HepG2 (cell line): ENCODE data around the gene SDR42E2. TPM values are rescaled to one million over a fixed set of nuclear protein-coding genes. Genes with fewer than 3 reads are reported as not detected.

Source experiments
- ATF2 ChIP-seq: sonication (generic); formaldehyde crosslinking; IDR thresholded peaks from 2 replicates; pipeline ENCODE4 v1.4.0; 2020; ENCODE audit warnings: missing genetic modification reagents
- ATF7 ChIP-seq, 2 experiments: fragments of 450-650 bp in 1 of 2; sonication (generic) in 1 of 2; formaldehyde crosslinking in 1 of 2; IDR thresholded peaks; 2 replicates each; pipeline versions ENCODE4 v1.4.0 to v1.6.1; 2016 to 2020; ENCODE audit warnings: antibody characterized with exemption in 1 of 2, mild to moderate bottlenecking in 1 of 2, missing genetic modification reagents in 1 of 2
- CERS6 ChIP-seq: sonication (generic); formaldehyde crosslinking; IDR thresholded peaks from 2 replicates; pipeline ENCODE4 v1.5.0; 2020; ENCODE audit warnings: missing genetic modification reagents
- FIP1L1 ChIP-seq: fragments of 200-400 bp; formaldehyde crosslinking; IDR thresholded peaks from 2 replicates; pipeline ENCODE4 v1.6.1; 2018; ENCODE audit warnings: low read depth, mild to moderate bottlenecking, low read length, moderate library complexity, borderline replicate concordance; ENCODE audit not compliant: insufficient read depth
- IKZF4 ChIP-seq: sonication (generic); formaldehyde crosslinking; IDR thresholded peaks from 2 replicates; pipeline ENCODE4 v1.5.1; 2020; ENCODE audit warnings: borderline replicate concordance, mild to moderate bottlenecking, low read depth, missing genetic modification reagents; ENCODE audit errors: not compliant biosample characterization
- KLF6 ChIP-seq: IDR thresholded peaks from 2 replicates; pipeline ENCODE4 v1.8.0; 2016; ENCODE audit warnings: missing biosample characterization, missing genetic modification reagents
- MXD4 ChIP-seq: IDR thresholded peaks from 2 replicates; pipeline ENCODE4 v1.6.1; 2016; ENCODE audit warnings: mild to moderate bottlenecking, missing biosample characterization, missing genetic modification reagents
- NAIF1 ChIP-seq: sonication (generic); formaldehyde crosslinking; IDR thresholded peaks from 2 replicates; pipeline ENCODE4 v1.5.0; 2020; ENCODE audit warnings: mild to moderate bottlenecking, missing genetic modification reagents, borderline replicate concordance
- NCOR1 ChIP-seq: fragments of 200-600 bp; sonication (generic); IDR thresholded peaks from 2 replicates; pipeline ENCODE4 v1.7.0; 2017; ENCODE audit warnings: antibody characterized with exemption, low read length, borderline replicate concordance
- NFYB ChIP-seq: sonication (generic); formaldehyde crosslinking; IDR thresholded peaks from 2 replicates; pipeline ENCODE4 v1.4.0; 2020; ENCODE audit warnings: missing genetic modification reagents
- POGZ ChIP-seq: sonication (generic); formaldehyde crosslinking; IDR thresholded peaks from 2 replicates; pipeline ENCODE4 v1.4.0; 2020; ENCODE audit warnings: mild to moderate bottlenecking, missing genetic modification reagents
- RFX1 ChIP-seq: fragments of 450-650 bp; IDR thresholded peaks from 2 replicates; pipeline ENCODE4 v1.6.1; 2017
- TEAD3 ChIP-seq: optimal IDR thresholded peaks from 2 replicates; pipeline ENCODE3; 2016; ENCODE audit warnings: borderline replicate concordance
- USF2 ChIP-seq, 2 experiments: sonication (generic) in 1 of 2; formaldehyde crosslinking in 1 of 2; IDR thresholded peaks; 2 replicates each; pipeline versions ENCODE4 v1.5.1 to v1.6.1; 2011 to 2020; ENCODE audit warnings: borderline replicate concordance in 1 of 2, low read depth in 1 of 2, low read length in 1 of 2, mild to moderate bottlenecking in 1 of 2, missing genetic modification reagents in 1 of 2, moderate library complexity in 1 of 2
- XBP1 ChIP-seq: sonication (generic); formaldehyde crosslinking; IDR thresholded peaks from 2 replicates; pipeline ENCODE4 v1.5.0; 2020; ENCODE audit warnings: missing genetic modification reagents
- ZNF143 ChIP-seq: sonication (generic); formaldehyde crosslinking; IDR thresholded peaks from 2 replicates; pipeline ENCODE4 v1.4.0; 2020; ENCODE audit warnings: missing genetic modification reagents
- polyA plus RNA-seq, 8 experiments: library from polyadenylated mRNA; depleted of rRNA in 3 of 8; stranded (reverse) in 7 of 8; unstranded in 1 of 8; fragments of >200 nt; fragmentation: Illumina TruSeq in 4 of 8; extraction: Trizol in 4 of 8; gene quantifications; 2 replicates each; pipeline versions ENCODE4 v1.2.1 to v1.2.3, GENCODE V29; 2011 to 2016; ENCODE audit warnings: low read depth in 4 of 8, missing spikeins in 1 of 8, mixed read lengths in 1 of 8; ENCODE audit not compliant: insufficient read depth in 1 of 8
- total RNA-seq, 5 experiments: library from RNA; depleted of rRNA; stranded (reverse); fragments of >200 nt; fragmentation: Illumina TruSeq; extraction: Trizol; gene quantifications; 2 replicates each; pipeline ENCODE4 v1.2.3, GENCODE V29; 2016; ENCODE audit warnings: low read depth in 1 of 5
- TF ChIP-seq, protein P1 (sequence below): sonication (generic); formaldehyde crosslinking; conservative IDR thresholded peaks from 2 replicates; pipeline ENCODE4 v1.4.0; 2020; ENCODE audit warnings: missing genetic modification reagents
- TF ChIP-seq, protein P2 (sequence below): sonication (generic); formaldehyde crosslinking; IDR thresholded peaks from 2 replicates; pipeline ENCODE4 v1.5.0; 2020; ENCODE audit warnings: missing genetic modification reagents

SDR42E2 gene
- total and polyA plus RNA-seq, 2 of the 13 experiments (the other 11 are each of a cell fraction or from before 2014, with no cell fraction given): 0.05 to 0.11 TPM

GRCh38 chr16:22217890-22218730 lies 55.8 kb downstream of the SDR42E2 start (continued):
- TF ChIP-seq ATF7 (IDR thresholded peaks at IDR 0.05): peak; percentile 94
- TF ChIP-seq ATF7 (CRISPR knock-in tag; IDR thresholded peaks at IDR 0.05): no peak
- TF ChIP-seq USF2 (IDR thresholded peaks at IDR 0.05; ENCODE audit: low read depth, low read length): peak; percentile 65
- peak; percentile 56; the same call in 1 of the 2 replicates for TF ChIP-seq USF2 (CRISPR knock-in tag; IDR thresholded peaks at IDR 0.05; ENCODE audit: borderline replicate concordance)
- TF ChIP-seq FIP1L1: no peak
- TF ChIP-seq, protein P1, sequence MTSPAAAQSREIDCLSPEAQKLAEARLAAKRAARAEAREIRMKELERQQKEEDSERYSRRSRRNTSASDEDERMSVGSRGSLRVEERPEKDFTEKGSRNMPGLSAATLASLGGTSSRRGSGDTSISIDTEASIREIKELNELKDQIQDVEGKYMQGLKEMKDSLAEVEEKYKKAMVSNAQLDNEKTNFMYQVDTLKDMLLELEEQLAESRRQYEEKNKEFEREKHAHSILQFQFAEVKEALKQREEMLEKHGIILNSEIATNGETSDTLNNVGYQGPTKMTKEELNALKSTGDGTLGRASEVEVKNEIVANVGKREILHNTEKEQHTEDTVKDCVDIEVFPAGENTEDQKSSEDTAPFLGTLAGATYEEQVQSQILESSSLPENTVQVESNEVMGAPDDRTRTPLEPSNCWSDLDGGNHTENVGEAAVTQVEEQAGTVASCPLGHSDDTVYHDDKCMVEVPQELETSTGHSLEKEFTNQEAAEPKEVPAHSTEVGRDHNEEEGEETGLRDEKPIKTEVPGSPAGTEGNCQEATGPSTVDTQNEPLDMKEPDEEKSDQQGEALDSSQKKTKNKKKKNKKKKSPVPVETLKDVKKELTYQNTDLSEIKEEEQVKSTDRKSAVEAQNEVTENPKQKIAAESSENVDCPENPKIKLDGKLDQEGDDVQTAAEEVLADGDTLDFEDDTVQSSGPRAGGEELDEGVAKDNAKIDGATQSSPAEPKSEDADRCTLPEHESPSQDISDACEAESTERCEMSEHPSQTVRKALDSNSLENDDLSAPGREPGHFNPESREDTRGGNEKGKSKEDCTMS (CRISPR knock-in tag): no peak
- no peak for TF ChIP-seq IKZF4 (CRISPR knock-in tag)
- no peak for TF ChIP-seq ZNF143 (CRISPR knock-in tag)
- no peak for TF ChIP-seq XBP1 (CRISPR knock-in tag)
- TF ChIP-seq NAIF1 (CRISPR knock-in tag): no peak
- no peak for TF ChIP-seq MXD4 (CRISPR knock-in tag)
- peak; percentile 44; the same call in 1 of the 2 replicates for TF ChIP-seq NFYB
- TF ChIP-seq ATF2 (CRISPR knock-in tag): no peak
- no peak for TF ChIP-seq CERS6 (CRISPR knock-in tag)
- no peak for TF ChIP-seq KLF6 (CRISPR knock-in tag)
- no peak for TF ChIP-seq POGZ (CRISPR knock-in tag)
- TF ChIP-seq TEAD3 (CRISPR knock-in tag): no peak
- TF ChIP-seq NCOR1: no peak
- no peak for TF ChIP-seq RFX1
- TF ChIP-seq, protein P2, sequence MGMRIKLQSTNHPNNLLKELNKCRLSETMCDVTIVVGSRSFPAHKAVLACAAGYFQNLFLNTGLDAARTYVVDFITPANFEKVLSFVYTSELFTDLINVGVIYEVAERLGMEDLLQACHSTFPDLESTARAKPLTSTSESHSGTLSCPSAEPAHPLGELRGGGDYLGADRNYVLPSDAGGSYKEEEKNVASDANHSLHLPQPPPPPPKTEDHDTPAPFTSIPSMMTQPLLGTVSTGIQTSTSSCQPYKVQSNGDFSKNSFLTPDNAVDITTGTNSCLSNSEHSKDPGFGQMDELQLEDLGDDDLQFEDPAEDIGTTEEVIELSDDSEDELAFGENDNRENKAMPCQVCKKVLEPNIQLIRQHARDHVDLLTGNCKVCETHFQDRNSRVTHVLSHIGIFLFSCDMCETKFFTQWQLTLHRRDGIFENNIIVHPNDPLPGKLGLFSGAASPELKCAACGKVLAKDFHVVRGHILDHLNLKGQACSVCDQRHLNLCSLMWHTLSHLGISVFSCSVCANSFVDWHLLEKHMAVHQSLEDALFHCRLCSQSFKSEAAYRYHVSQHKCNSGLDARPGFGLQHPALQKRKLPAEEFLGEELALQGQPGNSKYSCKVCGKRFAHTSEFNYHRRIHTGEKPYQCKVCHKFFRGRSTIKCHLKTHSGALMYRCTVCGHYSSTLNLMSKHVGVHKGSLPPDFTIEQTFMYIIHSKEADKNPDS (CRISPR knock-in tag): no peak
